ENCODE data around the gene ZBTB14.

ZBTB14 gene

DNA sequence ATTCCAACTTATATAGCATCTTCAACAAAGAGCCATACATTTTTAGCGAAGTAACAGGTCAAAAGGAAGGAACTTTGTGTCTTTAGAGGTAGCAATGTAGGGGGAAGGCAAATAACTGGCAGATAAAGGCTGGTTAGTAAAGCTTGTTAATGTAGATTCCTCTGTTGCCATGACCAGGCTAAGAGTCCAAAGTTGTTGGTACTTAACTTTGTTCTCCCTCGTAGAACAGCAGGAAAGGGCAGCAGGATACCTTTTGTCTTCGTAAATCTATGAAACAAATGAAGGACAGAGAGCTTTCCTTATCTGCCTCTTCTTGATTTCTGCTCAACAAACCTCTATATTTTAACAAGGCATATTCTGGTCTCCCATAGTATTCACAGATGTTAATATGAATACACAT, 18.6 kb downstream of the ZBTB14 start:
- in situ Hi-C loops (cut with MboI; ENCODE audit: low pct_unique_long_range_greater_than_20kb, low sequenced_read_pairs, unreplicated experiment), result no loop called here
- no peak for DNase-seq (ENCODE audit: low spot score)
- TF ChIP-seq, protein P1, sequence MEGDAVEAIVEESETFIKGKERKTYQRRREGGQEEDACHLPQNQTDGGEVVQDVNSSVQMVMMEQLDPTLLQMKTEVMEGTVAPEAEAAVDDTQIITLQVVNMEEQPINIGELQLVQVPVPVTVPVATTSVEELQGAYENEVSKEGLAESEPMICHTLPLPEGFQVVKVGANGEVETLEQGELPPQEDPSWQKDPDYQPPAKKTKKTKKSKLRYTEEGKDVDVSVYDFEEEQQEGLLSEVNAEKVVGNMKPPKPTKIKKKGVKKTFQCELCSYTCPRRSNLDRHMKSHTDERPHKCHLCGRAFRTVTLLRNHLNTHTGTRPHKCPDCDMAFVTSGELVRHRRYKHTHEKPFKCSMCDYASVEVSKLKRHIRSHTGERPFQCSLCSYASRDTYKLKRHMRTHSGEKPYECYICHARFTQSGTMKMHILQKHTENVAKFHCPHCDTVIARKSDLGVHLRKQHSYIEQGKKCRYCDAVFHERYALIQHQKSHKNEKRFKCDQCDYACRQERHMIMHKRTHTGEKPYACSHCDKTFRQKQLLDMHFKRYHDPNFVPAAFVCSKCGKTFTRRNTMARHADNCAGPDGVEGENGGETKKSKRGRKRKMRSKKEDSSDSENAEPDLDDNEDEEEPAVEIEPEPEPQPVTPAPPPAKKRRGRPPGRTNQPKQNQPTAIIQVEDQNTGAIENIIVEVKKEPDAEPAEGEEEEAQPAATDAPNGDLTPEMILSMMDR (IDR thresholded peaks at IDR 0.05; ENCODE audit: extremely low read depth, insufficient read depth, missing control alignments), result no peak

DNA sequence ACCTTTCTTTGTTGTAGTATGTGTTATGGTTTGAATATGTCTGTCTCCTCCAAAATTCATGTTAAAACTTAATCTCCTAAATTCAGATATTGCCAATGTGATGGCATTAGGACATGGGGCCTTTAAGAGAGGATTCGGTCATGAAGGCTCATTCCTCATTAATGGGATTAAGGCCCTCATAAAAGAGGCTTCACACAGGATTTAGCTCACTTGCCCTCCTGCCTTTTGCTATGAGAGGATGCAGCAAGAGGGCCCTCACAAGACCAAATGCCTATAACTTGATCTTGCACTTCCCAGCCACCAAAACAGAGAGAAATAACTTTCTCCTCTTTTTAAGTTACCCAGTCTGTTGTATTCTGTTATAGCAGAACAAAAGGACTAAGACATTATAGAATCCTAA, 19.7 kb downstream of the ZBTB14 start:
- in situ Hi-C loops (cut with MboI; ENCODE audit: low pct_unique_long_range_greater_than_20kb, low sequenced_read_pairs, unreplicated experiment), result no loop called here
- TF ChIP-seq, protein P1 (IDR thresholded peaks at IDR 0.05; ENCODE audit: extremely low read depth, insufficient read depth, missing control alignments), result no peak
- no peak for DNase-seq (ENCODE audit: low spot score)

DNA sequence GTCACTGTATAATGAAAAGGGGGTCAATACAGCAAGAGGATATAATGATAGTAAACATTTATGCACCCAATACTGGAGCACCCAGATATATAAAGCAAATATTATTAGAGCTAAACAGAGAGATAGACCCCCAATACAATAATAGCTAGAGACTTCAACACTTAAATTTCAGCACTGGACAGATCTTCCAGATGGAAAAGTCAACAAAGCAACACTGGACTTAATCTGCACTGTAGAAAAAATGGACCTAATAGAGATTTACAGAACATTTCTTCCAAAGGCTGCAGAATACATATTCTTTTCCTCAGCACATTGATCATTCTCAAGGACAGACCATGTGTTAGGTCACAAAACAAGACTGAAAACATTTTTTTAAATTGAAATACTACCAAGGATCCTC, 26.7 kb downstream of the ZBTB14 start:
- TF ChIP-seq, protein P1 (IDR thresholded peaks at IDR 0.05; ENCODE audit: extremely low read depth, insufficient read depth, missing control alignments), result no peak
- DNase-seq (ENCODE audit: low spot score), result no peak
- in situ Hi-C loops (cut with MboI; ENCODE audit: low pct_unique_long_range_greater_than_20kb, low sequenced_read_pairs, unreplicated experiment), result no loop called here

DNA sequence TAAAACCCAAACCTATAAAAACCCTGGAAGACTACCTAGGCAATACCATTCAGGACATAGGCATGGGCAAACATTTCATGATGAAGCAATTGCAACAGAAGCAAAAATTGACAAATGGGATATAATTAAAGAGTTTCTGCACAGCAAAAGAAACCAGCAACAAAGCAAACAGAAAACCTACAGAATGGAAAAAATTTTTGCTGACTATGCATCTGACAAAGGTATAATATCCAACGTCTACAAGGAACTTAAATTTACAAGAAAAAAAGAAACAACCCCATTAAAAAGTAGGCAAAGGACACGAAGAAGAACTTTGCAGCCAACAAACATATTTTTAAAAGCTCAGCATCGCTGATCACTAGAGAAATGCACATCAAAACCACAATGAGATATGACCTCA, 28.8 kb downstream of the ZBTB14 start:
- DNase-seq (ENCODE audit: low spot score), result no peak
- in situ Hi-C loops (cut with MboI; ENCODE audit: low pct_unique_long_range_greater_than_20kb, low sequenced_read_pairs, unreplicated experiment), result no loop called here
- TF ChIP-seq, protein P1 (IDR thresholded peaks at IDR 0.05; ENCODE audit: extremely low read depth, insufficient read depth, missing control alignments), result no peak

DNA sequence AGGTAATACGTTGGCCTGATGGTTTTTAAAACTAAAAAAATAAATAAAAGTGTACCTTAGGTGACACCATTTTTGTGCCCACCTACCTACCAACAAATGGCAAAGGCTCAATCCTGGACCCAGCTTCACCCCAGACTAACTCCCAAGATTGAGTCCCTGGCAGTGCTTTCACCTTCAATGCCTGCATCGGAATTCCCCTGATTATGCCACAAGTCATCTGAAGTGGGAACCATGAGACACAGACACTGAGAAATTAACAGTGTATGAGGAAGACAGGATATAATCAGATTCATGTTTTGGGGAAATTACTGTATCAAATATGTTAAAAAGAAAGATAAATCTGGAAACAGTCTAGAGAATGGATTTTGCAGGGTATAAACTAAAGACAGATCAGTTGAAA, 41.6 kb downstream of the ZBTB14 start:
- no peak for DNase-seq (ENCODE audit: low spot score)
- TF ChIP-seq, protein P1 (IDR thresholded peaks at IDR 0.05; ENCODE audit: extremely low read depth, insufficient read depth, missing control alignments), result no peak
- in situ Hi-C loops (cut with MboI; ENCODE audit: low pct_unique_long_range_greater_than_20kb, low sequenced_read_pairs, unreplicated experiment), result no loop called here

DNA sequence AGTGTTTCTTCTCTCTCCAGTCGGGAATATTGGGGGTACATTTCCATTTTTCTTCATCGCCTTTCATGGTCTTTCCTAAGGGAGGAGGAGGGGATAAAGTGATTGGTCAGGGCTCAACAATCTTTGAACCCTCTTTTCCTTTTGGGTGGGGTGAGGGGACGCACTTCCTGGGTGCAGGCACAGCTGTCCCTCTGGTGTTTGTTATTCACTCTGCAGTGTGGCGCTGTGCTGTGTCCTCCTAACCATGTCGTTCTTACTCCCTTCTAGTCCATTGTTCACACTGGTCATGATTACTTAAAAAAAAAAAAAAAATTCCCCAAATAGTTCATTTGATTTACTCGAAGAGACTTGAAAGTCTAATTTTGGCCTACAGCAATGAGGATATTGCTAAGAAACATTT, 44.4 kb downstream of the ZBTB14 start:
- TF ChIP-seq, protein P1 (IDR thresholded peaks at IDR 0.05; ENCODE audit: extremely low read depth, insufficient read depth, missing control alignments), result no peak
- in situ Hi-C loops (cut with MboI; ENCODE audit: low pct_unique_long_range_greater_than_20kb, low sequenced_read_pairs, unreplicated experiment), result no loop called here
- no peak for DNase-seq (ENCODE audit: low spot score)

DNA sequence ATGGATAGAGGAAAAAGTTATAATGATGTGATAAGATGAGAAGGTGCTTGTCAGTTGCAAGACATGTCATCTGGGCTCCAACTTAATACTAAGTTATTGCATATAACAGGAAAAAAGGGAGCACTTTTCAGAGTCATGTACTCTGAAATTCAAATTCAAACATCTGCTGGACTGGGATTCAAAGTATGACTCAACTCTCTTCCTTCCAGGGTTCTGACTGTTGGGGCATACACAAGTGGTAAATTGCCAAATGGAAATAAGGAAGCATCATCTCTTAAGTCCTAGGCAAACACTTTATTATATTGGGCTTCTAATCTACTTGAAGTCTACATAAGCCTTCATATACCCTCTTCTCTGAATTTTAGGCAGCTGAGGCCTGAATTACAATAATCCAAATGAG, 44.9 kb downstream of the ZBTB14 start:
- TF ChIP-seq, protein P1 (IDR thresholded peaks at IDR 0.05; ENCODE audit: extremely low read depth, insufficient read depth, missing control alignments), result no peak
- in situ Hi-C loops (cut with MboI; ENCODE audit: low pct_unique_long_range_greater_than_20kb, low sequenced_read_pairs, unreplicated experiment), result no loop called here
- DNase-seq (ENCODE audit: low spot score), result no peak

Measured in GM13977 (cell line).